Effector memory CD8-positive, alpha-beta T cell (primary cell): ENCODE measurements around the gene SPTBN4.
"Not testable (repeated sequence)": the region's sequence is repeated elsewhere in the genome, so short reads cannot be mapped to it uniquely, and the experiment has no call there.

Experiments
- ATAC-seq: fragments of 150-1000 bp; cut with Tn5 transposase; replicated peaks from 2 replicates; pipeline ENCODE4 v1.10.0; 2021; ENCODE audit warnings: mild to moderate bottlenecking, moderate library complexity
- DNase-seq, 3 experiments: peaks; one replicate each; pipeline ENCODE4 v3.0.0; 2021
- H3K27ac Mint-ChIP-seq, 2 donors: one replicate each; pipeline ENCODE4 v1.8.0; 2022; ENCODE audit warnings: mild to moderate bottlenecking in 2 of 2, mixed read lengths in 2 of 2, moderate library complexity in 2 of 2
- H3K27me3 Mint-ChIP-seq, 2 donors: one replicate each; pipeline ENCODE4 v1.8.0; 2022; ENCODE audit warnings: mixed read lengths in 2 of 2
- H3K36me3 Mint-ChIP-seq: one replicate; pipeline ENCODE4 v1.8.0; 2022; ENCODE audit warnings: mild to moderate bottlenecking, moderate library complexity, mixed read lengths; ENCODE audit not compliant: insufficient read depth
- H3K4me1 Mint-ChIP-seq, 2 donors: one replicate each; pipeline ENCODE4 v1.8.0; 2022; ENCODE audit warnings: low read depth in 2 of 2, mixed read lengths in 2 of 2
- H3K4me3 Mint-ChIP-seq, 2 donors: one replicate each; pipeline ENCODE4 v1.8.0; 2022; ENCODE audit warnings: mild to moderate bottlenecking in 2 of 2, mixed read lengths in 2 of 2, moderate library complexity in 2 of 2
- H3K9me3 Mint-ChIP-seq, 2 donors: one replicate each; pipeline ENCODE4 v1.8.0; 2022; ENCODE audit warnings: mixed read lengths in 2 of 2

SPTBN4 gene

DNA sequence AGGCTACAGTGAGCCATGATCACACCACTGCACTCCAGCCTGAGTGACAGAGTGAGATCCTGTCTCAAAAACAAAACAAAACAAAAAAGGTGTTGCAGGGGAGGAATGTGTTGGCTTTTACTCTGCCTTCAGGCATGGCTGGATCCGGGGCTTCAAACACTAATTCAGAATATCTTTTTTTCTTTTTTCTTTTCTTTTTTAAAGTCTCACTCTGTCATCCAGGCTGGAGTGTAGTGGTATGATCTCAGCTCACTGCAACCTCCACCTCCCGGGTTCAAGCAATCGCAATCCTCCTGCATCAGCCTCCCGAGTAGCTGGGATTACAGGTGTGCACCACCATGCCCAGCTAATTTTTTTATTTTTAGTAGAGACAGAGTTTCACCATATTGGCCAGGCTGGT, 124.9 kb downstream of the SPTBN4 start:
- peak overlapping the region; percentile 7 to 67 for H3K27ac Mint-ChIP-seq
- peaks cover 24% of the 10 kb centered on the region for H3K36me3 Mint-ChIP-seq
- peaks cover 13 to 25% of the 10 kb centered on the region in 2 donors for H3K4me1 Mint-ChIP-seq
- not testable (repeated sequence) for H3K9me3 Mint-ChIP-seq, H3K4me3 Mint-ChIP-seq, H3K27me3 Mint-ChIP-seq, ATAC-seq, DNase-seq

DNA sequence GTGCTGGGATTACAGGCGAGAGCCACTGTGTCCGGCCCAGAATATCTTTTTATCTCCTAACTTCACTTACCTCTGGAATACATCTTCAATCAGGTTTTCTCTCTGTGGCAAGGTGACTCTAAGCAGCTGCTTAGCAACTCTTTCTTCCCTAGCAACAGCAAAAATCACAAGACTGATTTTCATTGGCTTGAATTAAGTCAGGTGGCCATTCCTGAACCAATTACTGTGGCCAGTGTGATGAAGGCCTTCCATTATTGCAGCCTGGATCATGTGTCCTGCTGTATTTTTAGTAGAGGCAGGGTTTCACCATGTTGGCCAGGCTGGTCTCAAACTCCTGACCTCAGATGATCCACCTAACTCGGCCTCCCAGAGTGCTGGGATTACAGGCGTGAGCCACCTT, 125.4 kb downstream of the SPTBN4 start:
- no peak for DNase-seq
- H3K27ac Mint-ChIP-seq: peak overlapping the region; percentile 7 to 67

DNA sequence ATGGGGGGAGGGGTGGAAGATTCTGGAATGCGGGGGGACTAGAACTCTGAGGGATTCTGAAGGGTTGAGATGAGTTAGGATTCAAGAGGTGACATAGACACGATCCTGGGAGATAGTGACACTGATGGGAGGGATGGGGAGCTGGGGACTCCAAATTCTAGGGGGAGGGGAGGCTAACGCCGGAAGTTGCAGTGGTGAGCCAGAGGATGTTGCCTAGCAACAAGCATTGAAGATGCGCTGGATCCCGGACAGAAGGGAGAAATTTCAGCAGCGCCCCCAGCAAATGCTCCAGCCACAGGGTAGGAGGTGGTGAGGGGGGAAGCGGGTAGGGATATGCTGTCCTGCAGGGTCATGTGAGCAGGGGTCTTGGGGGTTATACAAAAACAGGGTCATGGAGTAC, 127.5 kb downstream of the SPTBN4 start:
- H3K27ac Mint-ChIP-seq: peak overlapping the region; percentile 44 to 77
- H3K36me3 Mint-ChIP-seq: peaks cover 12% of the 10 kb centered on the region
- peaks cover 21 to 27% of the 10 kb centered on the region in 2 donors for H3K4me1 Mint-ChIP-seq
- H3K27me3 Mint-ChIP-seq: peaks cover 8 to 31% of the 10 kb centered on the region in 2 donors
- H3K4me3 Mint-ChIP-seq: peak overlapping the region; percentile 28 to 44
- no peaks in the 10 kb centered on the region for H3K9me3 Mint-ChIP-seq
- no peak for DNase-seq
- ATAC-seq: no peak

More for the DNA sequence above, 125.4 kb downstream of the SPTBN4 start:
- peak; percentile 79 for ATAC-seq
- Mint-ChIP-seq H3K4me3 (no peak overlapping the region), H3K9me3 (no peaks in the 10 kb centered on the region), H3K4me1 (peaks cover 13 to 24% of the 10 kb centered on the region in 2 donors), H3K36me3 (peaks cover 19% of the 10 kb centered on the region), H3K27me3 (peaks cover 0 to 10% of the 10 kb centered on the region in 2 donors)

GRCh38 chr19:40594657-40595091, 127.9 kb downstream of the SPTBN4 start:
- no peak for DNase-seq
- ATAC-seq: no peak

DNA sequence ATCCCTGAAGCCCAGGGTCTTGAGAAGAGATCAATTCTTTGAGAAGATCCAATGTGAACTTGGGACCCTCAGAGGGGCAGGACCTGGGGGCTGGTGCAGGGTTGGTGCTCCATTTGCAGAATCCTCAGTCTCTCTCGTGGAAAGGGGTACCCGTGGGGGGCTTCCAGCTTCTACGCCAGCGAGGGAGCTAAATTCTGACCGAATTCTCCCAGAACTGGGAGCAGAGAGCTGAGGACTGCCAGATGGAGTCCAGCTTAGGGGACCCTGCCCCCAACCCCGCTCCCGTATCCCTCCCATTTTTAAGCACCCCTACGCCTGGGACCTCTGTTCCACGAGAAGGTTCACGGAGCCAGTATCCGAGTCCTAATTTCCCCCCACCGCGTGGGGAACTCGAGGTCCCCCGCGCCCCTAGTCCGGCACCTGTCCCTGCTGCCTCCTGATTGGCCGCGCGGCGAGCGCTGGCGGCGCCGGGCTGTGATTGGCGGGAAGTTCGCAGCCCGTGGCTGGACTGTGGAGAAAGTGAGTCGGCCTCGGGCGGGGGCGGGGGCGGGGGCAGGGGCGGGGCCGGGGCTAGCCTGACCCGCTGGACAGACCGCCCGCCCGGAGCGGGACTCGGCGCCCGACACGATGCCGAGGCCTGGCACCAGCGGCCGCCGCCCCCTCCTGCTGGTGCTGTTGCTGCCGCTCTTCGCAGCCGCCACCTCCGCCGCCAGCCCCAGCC, 130.0 kb downstream of the SPTBN4 start:
- no peak overlapping the region for H3K27ac Mint-ChIP-seq
- DNase-seq: no peak
- H3K27me3 Mint-ChIP-seq: peaks cover 25 to 55% of the 10 kb centered on the region in 2 donors
- ATAC-seq: no peak
- peaks cover 3% of the 10 kb centered on the region for H3K36me3 Mint-ChIP-seq
- no peaks in the 10 kb centered on the region for H3K9me3 Mint-ChIP-seq
- peak overlapping the region in 1 of 2 donors; percentile 23 for H3K4me3 Mint-ChIP-seq
- peaks cover 32 to 33% of the 10 kb centered on the region in 2 donors for H3K4me1 Mint-ChIP-seq

More at GRCh38 chr19:40594657-40595091, 127.9 kb downstream of the SPTBN4 start:
- Mint-ChIP-seq H3K36me3 (peaks cover 9% of the 10 kb centered on the region), H3K9me3 (no peaks in the 10 kb centered on the region), H3K4me3 (peak overlapping the region; percentile 28 to 44), H3K4me1 (peaks cover 23 to 26% of the 10 kb centered on the region in 2 donors), H3K27me3 (peaks cover 12 to 35% of the 10 kb centered on the region in 2 donors), H3K27ac (peak overlapping the region; percentile 44 to 77)

- Mint-ChIP-seq H3K27ac (no peak overlapping the region), H3K9me3 (no peaks in the 10 kb centered on the region), H3K4me3 (peak overlapping the region; percentile 27 to 43), H3K4me1 (peaks cover 35 to 37% of the 10 kb centered on the region in 2 donors), H3K27me3 (peaks cover 29 to 61% of the 10 kb centered on the region in 2 donors), H3K36me3 (peaks cover 3% of the 10 kb centered on the region)
- DNase-seq (no peak), ATAC-seq (no peak)
Observed at GRCh38 chr19:40597329-40597838, 130.6 kb downstream of the SPTBN4 start.

DNA sequence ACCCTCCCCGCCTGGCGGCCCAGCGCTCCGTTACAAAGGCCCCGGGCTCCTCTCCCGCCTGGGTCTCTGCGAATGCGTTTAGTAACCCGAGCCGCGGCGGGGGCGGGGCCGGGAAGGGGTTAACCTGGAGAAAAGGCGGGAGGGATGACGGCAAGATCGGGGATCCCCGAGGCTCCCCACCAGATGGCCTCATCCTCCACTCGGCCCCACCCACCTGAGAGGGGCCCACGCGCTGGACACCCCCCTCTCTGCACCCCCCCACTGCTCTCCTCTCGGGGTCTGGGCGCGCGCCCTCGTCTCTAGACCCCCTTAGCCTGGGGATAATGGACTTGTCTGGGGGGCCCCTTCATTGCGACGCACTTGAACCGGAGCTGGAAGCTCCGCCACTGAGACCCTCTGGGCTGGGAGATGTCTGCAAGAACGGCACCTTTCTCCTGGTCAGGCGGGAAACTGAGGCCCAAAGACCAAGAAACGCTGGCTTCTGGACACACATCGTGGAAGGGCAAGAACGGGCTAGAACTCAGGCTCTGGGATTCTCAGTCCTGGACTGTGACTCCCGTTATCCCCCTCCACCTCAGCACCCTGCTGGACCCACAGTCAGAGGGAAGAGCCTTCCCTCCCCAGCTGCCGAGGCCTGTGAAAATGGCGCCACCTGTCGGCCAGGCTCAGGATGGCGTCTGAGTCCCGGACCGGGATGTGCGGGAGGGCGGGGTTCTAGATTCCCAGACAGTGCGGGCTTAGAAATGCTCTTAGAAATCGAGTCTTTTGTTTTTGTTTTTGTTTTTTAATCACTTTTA, 131.5 kb downstream of the SPTBN4 start:
- Mint-ChIP-seq H3K27me3 (peaks cover 29 to 68% of the 10 kb centered on the region in 2 donors), H3K36me3 (peaks cover 3% of the 10 kb centered on the region), H3K27ac (no peak overlapping the region), H3K4me3 (no peak overlapping the region), H3K4me1 (peaks cover 42% of the 10 kb centered on the region in 2 donors), H3K9me3 (no peaks in the 10 kb centered on the region)
- DNase-seq (peak; percentile 81 to 86 (median 84)), ATAC-seq (peak; percentile 65)

DNA sequence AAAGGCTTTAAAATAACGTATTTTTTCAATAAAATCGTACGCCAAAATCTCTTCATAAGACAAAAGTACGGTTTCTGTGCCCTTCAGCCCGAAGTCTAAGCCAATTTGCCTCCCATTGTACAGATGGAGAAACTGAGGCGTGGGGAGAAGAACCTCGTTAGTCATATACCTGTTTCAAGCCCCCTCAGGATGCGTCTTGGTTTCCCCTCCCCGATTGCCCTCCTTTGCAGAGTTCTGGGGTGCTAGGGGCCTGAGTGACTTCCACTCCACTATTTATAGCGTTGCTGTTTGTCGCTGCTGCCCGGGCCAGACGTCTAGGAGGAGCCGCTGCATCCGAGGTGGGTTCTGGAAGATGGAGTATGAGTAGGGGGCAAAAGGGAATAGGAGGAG, 132.1 kb downstream of the SPTBN4 start:
- Mint-ChIP-seq H3K27ac (no peak overlapping the region), H3K9me3 (no peaks in the 10 kb centered on the region), H3K27me3 (peaks cover 29 to 68% of the 10 kb centered on the region in 2 donors), H3K36me3 (peaks cover 7% of the 10 kb centered on the region), H3K4me3 (peak overlapping the region in 1 of 2 donors; percentile 14), H3K4me1 (peaks cover 47 to 48% of the 10 kb centered on the region in 2 donors)
- DNase-seq (no peak), ATAC-seq (no peak)

DNA sequence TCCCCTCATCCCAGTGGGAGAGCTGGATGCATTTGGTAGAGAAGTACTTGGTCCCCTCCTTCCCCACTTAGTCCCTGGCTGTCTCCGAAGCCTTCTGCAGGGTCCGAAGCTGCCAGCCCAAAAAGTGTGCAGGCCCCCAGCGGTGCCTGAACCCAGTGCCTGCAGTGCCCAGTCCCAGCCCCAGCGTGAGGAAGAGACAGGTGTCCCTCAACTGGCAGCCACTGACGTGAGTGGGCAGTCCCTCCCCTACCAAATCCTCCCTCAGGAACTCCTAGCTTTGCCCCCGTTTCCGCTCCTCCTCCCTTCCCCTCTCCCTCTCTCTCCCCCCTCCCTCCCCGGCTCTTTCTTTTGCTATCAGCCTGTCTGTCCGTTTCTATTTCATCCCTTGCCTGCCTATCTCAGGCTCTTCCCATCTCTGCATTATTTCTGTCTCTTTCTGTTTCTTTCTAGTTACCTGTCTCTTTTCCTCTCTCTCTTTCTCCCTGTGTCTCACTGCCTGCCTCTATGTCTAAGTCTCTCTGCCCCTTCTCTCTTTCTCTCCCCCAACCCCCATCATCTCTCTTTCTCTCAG, 132.6 kb downstream of the SPTBN4 start:
- Mint-ChIP-seq H3K4me3 (peak overlapping the region; percentile 14 to 47), H3K4me1 (peaks cover 47 to 49% of the 10 kb centered on the region in 2 donors), H3K27me3 (peaks cover 29 to 67% of the 10 kb centered on the region in 2 donors), H3K36me3 (peaks cover 8% of the 10 kb centered on the region), H3K9me3 (no peaks in the 10 kb centered on the region), H3K27ac (no peak overlapping the region)
- DNase-seq (no peak), ATAC-seq (no peak)

DNA sequence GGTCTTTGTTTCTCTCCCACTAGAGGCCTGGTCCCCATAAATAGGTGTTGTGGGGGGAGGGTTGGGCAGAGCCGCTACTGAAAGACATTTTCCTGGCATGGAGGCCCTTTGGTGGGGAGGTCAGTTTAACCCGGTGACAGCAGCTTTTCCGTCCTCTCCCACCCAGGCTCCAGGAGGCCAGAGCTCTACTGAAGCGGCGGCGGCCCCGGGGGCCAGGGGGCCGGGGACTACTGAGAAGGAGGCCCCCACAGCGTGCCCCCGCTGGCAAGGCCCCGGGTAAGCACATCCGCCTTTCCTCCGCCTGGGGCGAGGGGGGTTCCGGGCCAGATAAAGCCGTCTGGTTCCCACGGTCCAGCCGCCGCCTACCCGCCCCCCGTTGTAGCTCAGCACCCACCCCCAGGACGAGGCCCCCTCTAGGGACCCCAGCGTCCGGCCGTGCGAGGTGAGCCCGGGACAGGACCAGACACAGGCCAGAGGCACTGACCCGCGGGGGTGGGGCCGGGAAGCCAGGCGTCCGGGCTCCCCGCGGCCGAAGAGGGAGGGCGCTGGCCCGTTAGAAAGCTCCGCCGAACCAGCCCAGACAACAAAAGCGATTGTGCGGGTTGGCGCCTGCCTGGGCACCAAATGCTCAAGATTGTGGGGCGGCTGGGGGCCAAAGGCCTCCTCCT, 133.2 kb downstream of the SPTBN4 start:
- ATAC-seq (no peak), DNase-seq (no peak)
- peak overlapping the region; percentile 58 to 64 for H3K4me3 Mint-ChIP-seq
- H3K36me3 Mint-ChIP-seq: peaks cover 8% of the 10 kb centered on the region
- H3K9me3 Mint-ChIP-seq: no peaks in the 10 kb centered on the region
- H3K27ac Mint-ChIP-seq: no peak overlapping the region
- H3K27me3 Mint-ChIP-seq: peaks cover 29 to 61% of the 10 kb centered on the region in 2 donors
- H3K4me1 Mint-ChIP-seq: peaks cover 46% of the 10 kb centered on the region in 2 donors

GRCh38 chr19:40600570-40601133, 133.9 kb downstream of the SPTBN4 start:
- H3K27me3 Mint-ChIP-seq: peaks cover 29 to 61% of the 10 kb centered on the region in 2 donors
- H3K4me1 Mint-ChIP-seq: peaks cover 49% of the 10 kb centered on the region in 2 donors
- peaks cover 13% of the 10 kb centered on the region for H3K36me3 Mint-ChIP-seq
- peak overlapping the region in 1 of 2 donors; percentile 60 for H3K27ac Mint-ChIP-seq
- H3K9me3 Mint-ChIP-seq: no peaks in the 10 kb centered on the region
- H3K4me3 Mint-ChIP-seq: peak overlapping the region; percentile 58 to 64
- DNase-seq (no peak), ATAC-seq (no peak)

GRCh38 chr19:40601134-40601974, 134.6 kb downstream of the SPTBN4 start, which contains the start of gene LTBP4:
LTBP4 (plus strand) TSS chr19:40601369; CDS start chr19:40601388, 19 bp downstream.
- Mint-ChIP-seq H3K9me3 (no peaks in the 10 kb centered on the region), H3K4me3 (peak within 1 kb of the TSS; percentile 72 to 89), H3K27ac (peak within 1 kb of the TSS; percentile 41 to 60), H3K36me3 (peaks cover 14% of the 10 kb centered on the region), H3K27me3 (peaks cover 29 to 61% of the 10 kb centered on the region in 2 donors), H3K4me1 (peaks cover 54% of the 10 kb centered on the region in 2 donors)
- no peak for ATAC-seq
- DNase-seq: peak in 1 of 3 experiments; percentile 31
